Measurements from ENCODE around the gene OTULIN.

OTULIN gene

GRCh38 chr5:14664270-14665100 lies at the start of gene OTULIN:
Gene OTULIN (plus strand): TSS chr5:14664718. CDS start chr5:14664826, 108 bp downstream.
- DNase-seq = peak in 55 of 56 donors; percentile 43 to 95 (median 88)

- no peak for DNase-seq
These were observed 49.2 kb upstream of the OTULIN start for GRCh38 chr5:14615365-14615764.

DNA sequence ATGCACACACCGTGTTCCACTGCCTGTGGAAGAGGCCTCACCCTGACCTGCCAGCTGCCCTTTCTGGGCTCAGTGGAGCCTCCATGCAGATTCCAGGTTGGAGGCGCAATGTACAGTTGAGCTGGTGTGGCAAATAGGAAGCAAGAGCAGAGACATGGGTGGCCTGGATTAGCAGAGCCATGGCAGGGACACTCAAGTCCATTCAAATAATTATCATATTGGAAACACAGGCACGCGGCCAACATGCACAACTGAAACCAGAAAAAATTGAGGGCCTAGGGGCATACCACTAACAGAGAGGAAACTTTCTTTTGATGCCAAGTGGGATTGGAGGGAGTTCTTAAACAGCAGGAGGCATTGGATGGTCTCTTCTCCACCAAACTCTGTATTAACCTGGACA lies 47.1 kb upstream of the OTULIN start:
- DNase-seq = no peak

DNA sequence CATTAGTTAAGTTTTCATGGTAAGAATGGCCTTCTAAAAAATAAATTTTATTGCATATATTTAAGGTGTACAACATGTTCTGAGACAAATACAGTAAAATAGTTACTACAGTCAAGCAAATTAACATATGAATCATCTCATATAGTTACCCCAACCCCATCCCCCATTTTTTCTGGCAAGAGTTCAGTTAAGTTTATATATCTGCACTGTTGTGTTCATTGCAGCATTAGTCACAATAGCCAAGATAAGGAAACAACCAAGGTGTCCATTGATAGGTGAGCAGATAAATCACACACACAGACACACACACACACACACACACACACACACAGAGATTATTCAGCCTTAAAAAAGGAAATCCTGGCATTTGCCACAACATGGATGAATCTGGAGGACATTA lies 37.2 kb upstream of the OTULIN start:
- DNase-seq = no peak

DNA sequence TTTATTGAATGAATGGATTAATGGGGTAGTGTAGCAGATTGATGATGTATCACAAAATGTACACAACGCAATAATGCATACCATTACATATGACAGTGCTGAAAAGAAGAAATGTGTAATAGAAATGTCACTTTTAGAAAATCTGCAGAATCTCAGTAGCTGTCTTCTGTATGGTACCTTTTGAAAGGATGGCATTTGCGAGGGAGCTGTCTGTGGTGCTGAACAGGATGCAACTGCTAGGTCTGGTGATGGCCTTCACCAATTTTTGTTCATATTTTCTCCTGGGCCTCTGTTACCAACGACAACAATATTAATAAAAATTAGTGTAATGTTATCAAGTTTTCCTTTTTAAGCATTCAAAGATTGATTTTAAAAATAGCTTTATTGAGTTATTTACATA lies 36.2 kb upstream of the OTULIN start:
- DNase-seq = no peak

DNA sequence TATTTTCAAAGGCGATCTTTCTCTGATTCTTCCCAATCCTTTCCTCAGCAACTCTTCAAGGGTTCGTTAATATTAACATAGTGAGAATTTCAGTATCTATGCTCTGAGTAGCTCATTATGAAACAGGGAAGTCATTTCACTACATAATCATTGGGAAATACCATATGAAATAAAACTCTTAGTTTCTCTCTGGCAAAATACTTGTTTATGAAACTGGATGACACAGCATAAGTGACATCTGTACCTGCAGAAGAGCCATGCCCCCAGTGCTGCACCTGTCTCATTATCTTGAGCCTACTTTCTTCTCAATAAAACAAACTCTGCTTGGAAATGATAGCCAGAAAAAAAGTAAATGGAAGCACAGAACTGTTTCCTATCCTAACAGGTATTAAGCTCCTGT lies 33.8 kb upstream of the OTULIN start:
- DNase-seq = no peak

DNA sequence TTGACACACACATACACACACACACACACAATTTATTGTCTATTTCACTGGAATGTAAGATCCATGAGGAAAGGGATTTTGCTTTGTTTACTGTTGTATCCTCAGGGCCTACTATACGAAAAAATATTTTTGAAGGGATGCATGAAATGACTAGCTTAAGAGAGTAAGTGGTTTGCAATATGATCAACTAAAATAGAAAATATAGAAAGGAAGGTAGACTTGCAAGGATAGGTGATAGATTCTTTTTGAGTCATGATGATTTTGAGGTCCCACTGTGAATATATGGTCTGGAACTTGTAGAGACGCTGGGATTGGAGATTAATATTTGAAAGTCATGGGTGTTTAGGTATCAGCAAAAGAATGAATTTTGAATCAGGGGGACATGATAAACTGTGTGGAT lies 28.9 kb upstream of the OTULIN start:
- DNase-seq = no peak

DNA sequence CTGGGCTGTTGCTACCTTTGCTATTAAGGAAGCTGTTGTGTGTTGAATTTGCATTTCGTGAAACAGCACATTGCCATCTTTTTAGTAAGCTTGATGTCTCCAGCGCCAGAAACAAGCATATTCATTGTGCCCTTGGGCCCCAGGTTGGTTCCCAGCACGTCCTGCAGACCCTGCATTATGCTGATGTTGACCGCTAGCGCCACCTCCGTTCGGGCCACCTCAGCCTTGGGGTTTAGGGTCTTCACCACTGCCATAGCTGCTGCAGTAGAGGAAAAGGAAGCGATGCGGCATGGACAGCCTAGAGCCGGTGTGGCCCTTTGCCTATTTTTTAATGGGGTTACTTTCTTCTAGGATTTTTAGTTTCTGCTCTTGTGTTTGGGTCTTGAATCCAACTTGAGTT lies 23.8 kb upstream of the OTULIN start:
- DNase-seq = no peak

DNA sequence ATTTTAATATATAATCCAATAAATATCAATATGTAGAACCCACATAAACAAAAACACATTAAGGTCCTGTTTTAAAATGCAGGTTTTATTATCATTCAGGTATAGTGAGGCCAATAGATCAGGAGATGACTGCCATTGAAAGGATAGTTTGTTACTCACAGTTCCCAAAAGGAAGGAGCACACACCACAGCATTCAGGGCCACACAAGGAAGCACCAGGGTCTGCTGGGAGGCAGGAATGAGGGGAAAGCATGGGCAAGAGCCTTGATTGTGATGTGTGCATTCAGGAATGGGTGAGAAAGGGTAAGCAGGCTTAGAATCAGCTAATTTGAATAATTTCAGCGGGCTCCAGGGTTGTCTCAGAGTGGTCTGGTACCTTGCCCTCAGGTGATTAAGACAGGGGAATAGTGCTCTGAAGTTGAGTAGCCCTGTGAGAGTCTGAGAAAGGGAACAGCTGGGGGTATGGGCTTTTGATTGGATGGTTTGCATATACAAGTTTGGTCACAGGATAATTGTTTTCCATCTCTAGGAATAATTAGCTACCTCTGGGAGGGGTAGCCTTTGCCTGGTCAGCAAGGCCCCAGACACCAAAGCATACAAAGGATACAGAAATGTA lies 19.8 kb upstream of the OTULIN start:
- DNase-seq = no peak

DNA sequence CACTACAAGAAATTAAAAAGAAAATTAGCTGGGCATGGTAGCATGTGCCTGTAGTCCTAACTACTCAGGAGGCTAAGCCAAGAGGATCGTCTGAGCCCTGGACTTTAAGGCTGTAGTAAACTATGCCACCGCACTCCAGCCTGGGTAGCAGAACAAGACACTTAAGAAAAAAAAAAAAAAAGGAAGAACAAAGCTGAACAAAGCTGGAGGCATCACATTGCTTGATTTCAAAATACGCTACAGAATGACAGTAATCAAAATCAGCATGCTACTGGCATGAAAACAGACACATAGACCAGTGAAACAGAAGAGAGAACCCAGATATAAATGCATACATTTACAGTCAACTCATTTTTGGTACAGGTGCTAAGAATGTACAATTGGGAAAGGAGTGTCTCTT lies 14.5 kb upstream of the OTULIN start:
- no peak for DNase-seq

- DNase-seq = no peak
These were observed 9.3 kb upstream of the OTULIN start for GRCh38 chr5:14655146-14655741.

- no peak for DNase-seq
These were observed 7.6 kb upstream of the OTULIN start for GRCh38 chr5:14656898-14657297.

DNA sequence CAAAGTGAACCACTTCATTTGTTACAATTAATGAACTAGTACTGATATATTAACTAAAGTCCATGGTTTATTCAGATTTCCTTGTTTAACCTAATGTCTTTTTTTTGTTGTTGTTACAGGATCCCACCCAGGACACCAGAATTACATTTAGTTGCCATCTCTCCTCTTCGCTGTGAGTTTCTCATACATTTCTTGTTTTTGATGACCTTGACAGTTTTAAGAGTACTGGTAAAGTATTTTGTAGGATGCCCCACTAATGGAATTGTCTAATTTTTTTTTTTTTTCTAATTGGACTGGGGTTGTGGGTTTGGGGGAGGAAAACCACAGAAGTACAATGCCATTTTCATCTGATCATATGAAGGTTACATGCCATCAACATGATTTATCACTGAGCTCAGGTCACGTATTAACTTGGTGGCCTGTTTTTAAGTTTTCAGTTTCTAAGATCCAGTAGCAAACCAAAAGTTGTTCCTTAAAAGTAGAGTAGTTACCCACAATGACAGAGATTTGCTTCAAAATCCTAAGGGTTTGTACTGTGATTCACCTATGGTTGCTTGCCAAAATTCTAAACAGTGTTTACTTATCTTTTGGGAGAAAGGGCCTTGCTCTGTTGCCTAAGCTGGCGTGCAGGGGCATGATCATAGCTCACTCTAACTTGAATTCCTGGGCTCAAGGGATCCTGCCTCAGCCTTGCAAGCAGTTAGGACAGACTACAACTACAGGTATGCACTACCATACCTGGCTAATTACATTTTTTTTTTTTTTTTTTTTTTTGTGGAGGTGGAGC lies 4.5 kb upstream of the OTULIN start:
- no peak for DNase-seq

DNA sequence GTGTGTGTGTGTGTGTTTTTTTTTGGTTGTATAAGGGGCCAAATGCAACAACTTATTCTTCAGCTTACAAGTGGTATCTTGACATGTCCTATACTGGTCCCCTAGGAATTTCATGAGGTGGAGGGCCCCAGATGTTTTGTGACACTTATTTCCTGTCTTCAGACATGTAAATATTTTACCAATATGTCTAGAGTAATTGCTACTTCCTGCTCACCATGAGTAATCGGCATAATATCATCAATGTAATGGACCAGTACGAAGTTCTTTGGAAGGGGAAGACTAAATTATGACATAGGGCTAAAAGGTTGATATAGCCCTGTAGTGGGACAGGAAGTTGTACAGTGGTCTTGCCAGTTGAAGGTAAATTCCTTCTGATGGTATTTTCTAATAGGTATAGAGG lies 3.7 kb upstream of the OTULIN start:
- DNase-seq = no peak

GRCh38 chr5:14662721-14663260 lies 1.7 kb upstream of the OTULIN start:
- DNase-seq = no peak

- peak in 5 of 56 donors; percentile 39 to 71 (median 43) for DNase-seq
These were observed 716 bp upstream of the OTULIN start for GRCh38 chr5:14663734-14664269.

DNA sequence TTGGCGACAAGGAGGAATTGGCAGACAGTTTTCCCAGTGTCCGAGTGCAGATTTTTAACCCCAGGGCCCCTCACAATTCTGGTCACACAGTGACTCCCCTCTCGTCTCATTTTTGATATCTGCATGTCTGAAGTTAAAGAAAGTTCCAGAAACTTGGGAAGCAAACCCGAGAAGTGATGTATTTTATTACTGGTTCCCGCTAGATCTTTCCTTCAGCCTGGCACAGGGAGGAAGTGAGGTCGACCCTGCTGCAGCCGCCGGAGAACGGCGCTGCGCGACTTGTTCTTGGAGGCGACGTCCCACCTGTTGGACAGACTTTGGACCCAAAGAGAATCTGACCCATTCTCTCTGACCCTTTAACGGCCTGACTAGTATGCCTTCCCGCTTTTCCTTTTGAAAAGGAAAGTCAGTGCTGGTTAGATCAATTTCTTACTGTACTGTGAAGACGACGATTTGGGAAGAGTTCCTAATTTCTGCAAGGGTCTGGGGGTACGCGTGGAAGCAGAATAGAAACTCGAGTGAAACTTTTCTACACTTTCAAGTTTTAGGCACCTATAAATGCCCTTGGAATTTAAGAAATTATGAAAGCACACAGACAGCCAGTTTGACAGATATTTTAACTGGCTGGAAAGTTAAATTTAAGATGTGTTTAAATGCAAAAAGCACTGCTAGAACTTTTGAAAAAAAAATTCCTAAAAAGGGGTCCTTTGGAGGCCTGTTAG lies 744 bp downstream of the OTULIN start:
- DNase-seq = peak in 15 of 56 donors; percentile 4 to 58 (median 28)

DNA sequence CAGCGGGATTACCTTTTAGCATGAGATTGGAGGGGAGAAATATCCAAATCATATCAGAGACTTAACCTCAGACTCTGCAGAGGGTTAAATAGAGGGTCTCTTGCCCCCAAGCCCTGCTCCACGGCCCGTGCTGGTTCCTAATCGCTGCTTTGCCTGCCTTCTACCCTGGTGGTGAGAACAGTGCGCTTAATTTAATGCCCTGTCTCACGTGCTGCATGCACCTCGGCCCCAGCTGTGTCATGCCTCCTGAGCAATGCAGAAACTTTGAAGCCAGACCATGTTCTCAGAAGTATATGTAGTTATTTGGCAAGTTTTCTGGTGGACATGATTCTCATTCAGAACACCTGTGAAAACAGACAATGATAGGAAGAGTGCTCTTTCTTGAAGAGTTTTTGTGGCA lies 1.4 kb downstream of the OTULIN start:
- DNase-seq = no peak

DNA sequence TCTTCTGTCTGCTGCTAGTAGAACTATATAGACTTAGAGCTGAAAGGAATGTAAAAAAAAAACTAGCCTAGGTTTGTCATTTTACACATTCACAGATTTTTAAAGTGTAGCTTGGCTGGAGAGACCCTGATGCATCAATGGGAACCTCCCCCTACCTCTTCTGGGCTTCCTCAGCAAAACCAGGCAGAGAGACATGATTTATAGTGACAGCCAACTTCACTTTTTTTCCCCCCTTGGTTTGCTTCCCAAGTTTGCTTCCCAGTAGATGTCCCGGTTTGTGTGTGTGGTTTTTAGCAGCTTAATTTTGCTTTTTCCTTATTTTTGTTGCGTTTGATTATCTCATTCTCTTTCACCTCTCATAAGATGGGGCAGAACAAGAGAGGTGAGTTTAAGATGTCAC lies 1.8 kb downstream of the OTULIN start:
- DNase-seq = no peak

- no peak for DNase-seq
These were observed 2.8 kb downstream of the OTULIN start for GRCh38 chr5:14667290-14667689.

GRCh38 chr5:14667770-14668169 lies 3.3 kb downstream of the OTULIN start:
- DNase-seq = no peak

Measured in nucleus accumbens (tissue), 56 donors.